IMR-90 (cell line): Measurements from ENCODE around the gene XPO6. TPM values are rescaled to one million over a fixed set of nuclear protein-coding genes. Genes with fewer than 3 reads are reported as not detected.

ENCODE experiments used
- ATAC-seq: fragments of 200-7000 bp; cut with Tn5 transposase; 2 replicates; pipeline ENCODE4 v1.9.1; 2020; ENCODE audit warnings: low read depth, mild to moderate bottlenecking, moderate library complexity
- BruUV-seq: library from RNA; stranded (reverse); fragments of 400-500 nt; replicated peaks from 2 replicates; lab custom pipeline; 2021; lab: Mats Ljungman, UMichigan
- CTCF ChIA-PET: fragments of 300-600 bp; formaldehyde crosslinking; extraction: SDS; loops from one replicate; lab custom pipeline; 2021; ENCODE audit warnings: antibody characterized with exemption; lab: Yijun Ruan, JAX
- POLR2A ChIA-PET: fragments of 300-600 bp; sonication (Branson Sonifier 250); formaldehyde crosslinking; loops from one replicate; lab custom pipeline; 2022; ENCODE audit warnings: antibody characterized with exemption; ENCODE audit not compliant: unreplicated experiment; lab: Charles Lee
- DNase-seq: peaks from one replicate; pipeline ENCODE4 v3.0.0; 2013
- H2AFZ ChIP-seq: replicated peaks from 2 replicates; pipeline ENCODE3; 2013; ENCODE audit warnings: low read length, mild to moderate bottlenecking; ENCODE audit not compliant: poor library complexity
- H2AK5ac ChIP-seq: 2 replicates; pipeline ENCODE4 v1.6.1; 2013; ENCODE audit warnings: low read depth, low read length, inconsistent platforms
- H2AK9ac ChIP-seq: replicated peaks from 2 replicates; pipeline ENCODE3; 2013; ENCODE audit warnings: mild to moderate bottlenecking, low read depth, low read length, moderate library complexity; ENCODE audit not compliant: poor library complexity
- H2BK120ac ChIP-seq: 2 replicates; pipeline ENCODE4 v1.6.1; 2013; ENCODE audit warnings: low read depth, low read length, inconsistent platforms
- H2BK15ac ChIP-seq: 3 replicates; pipeline ENCODE4 v1.6.1; 2013; ENCODE audit warnings: low read depth, low read length, inconsistent platforms
- H2BK20ac ChIP-seq: 2 replicates; pipeline ENCODE4 v1.6.1; 2013; ENCODE audit warnings: low read depth, mild to moderate bottlenecking, inconsistent platforms, low read length, moderate library complexity
- H2BK5ac ChIP-seq: 2 replicates; pipeline ENCODE4 v1.6.1; 2013; ENCODE audit warnings: mild to moderate bottlenecking, low read depth, low read length, inconsistent platforms; ENCODE audit not compliant: poor library complexity, severe bottlenecking
- H3K14ac ChIP-seq: replicated peaks from 2 replicates; pipeline ENCODE4 v1.6.1; 2013; ENCODE audit warnings: low read depth, low read length, inconsistent platforms
- H3K18ac ChIP-seq: 2 replicates; pipeline ENCODE4 v1.6.1; 2013; ENCODE audit warnings: low read depth, low read length, control low read depth
- H3K23ac ChIP-seq: 2 replicates; pipeline ENCODE4 v1.6.1; 2013; ENCODE audit warnings: low read depth, low read length, inconsistent platforms
- H3K27ac ChIP-seq: 2 replicates; pipeline ENCODE4 v1.5.1; 2013; ENCODE audit warnings: mild to moderate bottlenecking, control low read depth, low read length; ENCODE audit not compliant: insufficient read depth
- H3K27me3 ChIP-seq: 2 replicates; pipeline ENCODE4 v1.6.1; 2013; ENCODE audit warnings: low read length; ENCODE audit not compliant: control insufficient read depth, insufficient read depth
- H3K36me3 ChIP-seq: 2 replicates; pipeline ENCODE4 v1.6.1; 2013; ENCODE audit warnings: low read length, mixed read lengths; ENCODE audit not compliant: control insufficient read depth, insufficient read depth
- H3K4ac ChIP-seq: 2 replicates; pipeline ENCODE4 v1.6.1; 2013; ENCODE audit warnings: low read depth, low read length, inconsistent platforms
- H3K4me1 ChIP-seq: 2 replicates; pipeline ENCODE4 v1.6.1; 2013; ENCODE audit warnings: low read length, mixed read lengths; ENCODE audit not compliant: control insufficient read depth, insufficient read depth
- H3K4me2 ChIP-seq: 2 replicates; pipeline ENCODE4 v1.6.1; 2013; ENCODE audit warnings: low read depth, mild to moderate bottlenecking, control low read depth, low read length, moderate library complexity
- H3K4me3 ChIP-seq: 2 replicates; pipeline ENCODE4 v1.5.1; 2013; ENCODE audit warnings: low read depth, mild to moderate bottlenecking, control low read depth, low read length, moderate library complexity; ENCODE audit not compliant: insufficient read depth
- H3K56ac ChIP-seq: 2 replicates; pipeline ENCODE4 v1.6.1; 2013; ENCODE audit warnings: low read length, inconsistent platforms; ENCODE audit not compliant: insufficient read depth; ENCODE audit errors: extremely low read depth
- H3K79me1 ChIP-seq, 2 experiments: 2 replicates each; pipeline ENCODE4 v1.6.1; 2013; ENCODE audit warnings: low read length in 2 of 2, inconsistent platforms in 1 of 2, low read depth in 1 of 2
- H3K9ac ChIP-seq: 2 replicates; pipeline ENCODE4 v1.6.1; 2013; ENCODE audit warnings: low read depth, low read length, control low read depth
- H3K9me1 ChIP-seq: 2 replicates; pipeline ENCODE4 v1.6.1; 2013; ENCODE audit warnings: low read length, inconsistent platforms; ENCODE audit not compliant: insufficient read depth
- H3K9me3 ChIP-seq: 2 replicates; pipeline ENCODE4 v1.6.1; 2013; ENCODE audit warnings: low read length; ENCODE audit not compliant: control insufficient read depth, insufficient read depth
- H4K20me1 ChIP-seq: 2 replicates; pipeline ENCODE4 v1.6.1; 2013; ENCODE audit warnings: low read length, inconsistent platforms; ENCODE audit not compliant: insufficient read depth
- H4K5ac ChIP-seq: 2 replicates; pipeline ENCODE4 v1.6.1; 2013; ENCODE audit warnings: mild to moderate bottlenecking, low read depth, low read length, control low read depth
- H4K8ac ChIP-seq, 2 experiments: 2 replicates each; pipeline ENCODE4 v1.6.1; 2013; ENCODE audit warnings: low read depth in 2 of 2, low read length in 2 of 2, control low read depth in 1 of 2, inconsistent platforms in 1 of 2
- H4K91ac ChIP-seq: 2 replicates; pipeline ENCODE4 v1.6.1; 2013; ENCODE audit warnings: low read depth, low read length, inconsistent platforms; ENCODE audit not compliant: insufficient read depth
- BHLHE40 ChIP-seq: fragments of 150-350 bp; IDR thresholded peaks from 2 replicates; pipeline ENCODE4 v1.6.1; 2016; ENCODE audit warnings: mild to moderate bottlenecking, low read depth, low read length
- FOS ChIP-seq: fragments of 150-350 bp; IDR thresholded peaks from 2 replicates; pipeline ENCODE4 v1.6.1; 2016; ENCODE audit warnings: low read depth, low read length
- SMC3 ChIP-seq: fragments of 150-350 bp; IDR thresholded peaks from 2 replicates; pipeline ENCODE4 v1.6.1; 2016; ENCODE audit warnings: low read depth, mild to moderate bottlenecking, antibody characterized with exemption, low read length, moderate library complexity
- WGBS, 2 experiments: methylation state at CpG; one replicate each; pipeline versions ENCODE4 v1.1.5 to v1.1.7; 2013; ENCODE audit warnings: missing lambda C conversion rate in 2 of 2; ENCODE audit not compliant: insufficient read length in 1 of 2; ENCODE audit errors: extremely low coverage in 2 of 2; 5-methylcytosine and 5-hydroxymethylcytosine counted together
- dilution Hi-C: fragments of 300-500 bp; cut with HindIII; formaldehyde crosslinking; loops from one replicate; pipeline ENCODE4 v1.14.3; 2018; ENCODE audit warnings: low sequenced_read_pairs; ENCODE audit not compliant: unreplicated experiment
- in situ Hi-C: fragments of 300-500 bp; cut with MboI; formaldehyde crosslinking; loops from 3 replicates; pipeline ENCODE4 v1.14.3; 2019; ENCODE audit warnings: low sequenced_read_pairs, inconsistent platforms, mixed read lengths
- intact Hi-C: fragments of 100-400 bp; cut with micrococcal nuclease; formaldehyde crosslinking; loops from 2 replicates; pipeline ENCODE4 v1.10.0; 2022
- polyA plus RNA-seq, 3 experiments: library from polyadenylated mRNA; depleted of rRNA; stranded (reverse); fragments of >200 nt; gene quantifications; 2 replicates each; pipeline ENCODE4 v1.2.3, GENCODE V29; 2012; ENCODE audit warnings: low replicate concordance in 1 of 3
- total RNA-seq: library from RNA; depleted of rRNA; stranded (reverse); fragments of >200 nt; gene quantifications from 2 replicates; pipeline ENCODE4 v1.2.3, GENCODE V29; 2012

Gene XPO6
- total and polyA plus RNA-seq, 2 of the 4 experiments (the other 2 are of a cell fraction), result 108 to 184 TPM

DNA sequence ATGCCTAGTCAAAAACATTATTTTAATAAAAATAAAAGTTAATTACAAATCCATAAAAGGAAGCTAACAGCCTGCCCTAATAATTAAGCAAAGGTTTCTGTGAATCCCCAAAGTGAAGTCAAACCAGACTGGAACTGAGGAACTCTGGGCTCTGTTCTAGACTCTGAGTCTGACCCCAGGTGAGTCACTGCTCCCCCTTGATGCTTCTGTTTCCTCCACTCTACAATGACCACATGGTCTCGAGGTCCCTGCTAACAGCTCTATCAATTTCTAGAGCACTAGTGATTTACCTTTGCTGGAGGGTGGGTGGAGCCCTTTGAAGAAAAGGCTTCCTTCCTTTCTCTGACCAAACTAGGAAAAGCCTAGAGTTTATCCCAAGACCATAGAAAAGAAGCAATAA, 32.4 kb downstream of the XPO6 start:
- no peaks in the 10 kb centered on the region for H3K27me3 ChIP-seq
- H2BK5ac ChIP-seq, result peak overlapping the region; percentile 60
- no TSS peak for BruUV-seq
- peak overlapping the region; percentile 16; the same call in 1 of the 2 replicates for H2BK120ac ChIP-seq
- DNase-seq, result no peak
- H3K9me3 ChIP-seq, result no peaks in the 10 kb centered on the region
- H3K4me3 ChIP-seq, result no peak overlapping the region
- intact Hi-C loops (no loop called here), in situ Hi-C loops (no loop called here), dilution Hi-C loops (no loop called here)
- peak overlapping the region; percentile 54 for H3K14ac ChIP-seq
- peak overlapping the region; percentile 6; the same call in 1 of the 2 replicates for H3K23ac ChIP-seq
- peaks cover 21% of the 10 kb centered on the region for H3K36me3 ChIP-seq
- TF ChIP-seq SMC3 (no peak), BHLHE40 (no peak), FOS (no peak)
- no CpG with 5 or more reads among the region's 1 CpG for WGBS, 2 experiments
- H3K56ac ChIP-seq, result no peak overlapping the region
- H2BK15ac ChIP-seq, result no peak overlapping the region
- no peak overlapping the region for H3K9ac ChIP-seq
- H2AFZ ChIP-seq, result no peak overlapping the region
- peak overlapping the region; percentile 41; the same call in 1 of the 2 replicates for H4K5ac ChIP-seq
- peak overlapping the region; percentile 7; the same call in 1 of the 2 replicates for H3K4ac ChIP-seq
- H3K4me1 ChIP-seq, result peaks cover 28% of the 10 kb centered on the region
- H4K8ac ChIP-seq, result peak overlapping the region; percentile 34 to 55
- H3K9me1 ChIP-seq, result peaks cover 27% of the 10 kb centered on the region
- no peak overlapping the region for H3K4me2 ChIP-seq
- peak overlapping the region; percentile 36; the same call in 1 of the 2 replicates for H3K18ac ChIP-seq
- peaks cover 28 to 87% of the 10 kb centered on the region in 2 experiments for H3K79me1 ChIP-seq
- no peak overlapping the region; the same call in 1 of the 2 replicates for H4K91ac ChIP-seq
- CTCF ChIA-PET, result interaction anchor here (0.5 kb wide), 1 partner anchor 38 kb away, joined by 3 read pairs; no protein-coding TSS in a partner anchor
- H3K27ac ChIP-seq, result peak overlapping the region; percentile 60; the same call in 1 of the 2 replicates
- POLR2A ChIA-PET, result no interaction called here
- H2AK5ac ChIP-seq, result peak overlapping the region; percentile 64
- H4K20me1 ChIP-seq, result peaks cover 20% of the 10 kb centered on the region
- no peak for ATAC-seq
- H2BK20ac ChIP-seq, result no peak overlapping the region
- no peak overlapping the region for H2AK9ac ChIP-seq
